Nephron progenitor cell (in vitro differentiated cells): ENCODE measurements around the gene CHAT.

Experiments
- DNase-seq: peaks from one replicate; pipeline ENCODE4 v3.0.0; 2021
- H3K27ac Mint-ChIP-seq: 2 replicates; pipeline ENCODE4 v1.8.0; 2021; ENCODE audit warnings: mild to moderate bottlenecking, moderate library complexity, mixed read lengths
- H3K27me3 Mint-ChIP-seq: 2 replicates; pipeline ENCODE4 v1.8.0; 2021; ENCODE audit warnings: mild to moderate bottlenecking, low read depth, mixed read lengths; ENCODE audit not compliant: poor library complexity
- H3K36me3 Mint-ChIP-seq: 2 replicates; pipeline ENCODE4 v1.8.0; 2021; ENCODE audit warnings: low read depth, mixed read lengths
- H3K4me1 Mint-ChIP-seq: 2 replicates; pipeline ENCODE4 v1.8.0; 2021; ENCODE audit warnings: mixed read lengths
- H3K4me3 Mint-ChIP-seq: 2 replicates; pipeline ENCODE4 v1.8.0; 2021; ENCODE audit warnings: mild to moderate bottlenecking, moderate library complexity, mixed read lengths
- H3K9me3 Mint-ChIP-seq: 2 replicates; pipeline ENCODE4 v1.8.0; 2021; ENCODE audit warnings: mild to moderate bottlenecking, moderate library complexity, mixed read lengths
- CTCF ChIP-seq: fragments of 200-600 bp; sonication (generic); IDR thresholded peaks from 2 replicates; pipeline ENCODE4 v1.5.0; 2021; ENCODE audit warnings: antibody characterized with exemption

The CHAT gene

GRCh38 chr10:49664842-49665355 is 51.1 kb downstream of the CHAT start:
- Mint-ChIP-seq H3K27ac (no peak overlapping the region), H3K36me3 (no peaks in the 10 kb centered on the region), H3K9me3 (peaks cover 2% of the 10 kb centered on the region), H3K4me3 (no peak overlapping the region), H3K4me1 (peaks cover 24% of the 10 kb centered on the region), H3K27me3 (peaks cover 74% of the 10 kb centered on the region)
- no peak for DNase-seq
- TF ChIP-seq CTCF: no peak

- peaks cover 69% of the 10 kb centered on the region for H3K27me3 Mint-ChIP-seq
- no peak for TF ChIP-seq CTCF
- H3K9me3 Mint-ChIP-seq: peaks cover under 1% of the 10 kb centered on the region
- peaks cover 24% of the 10 kb centered on the region for H3K4me1 Mint-ChIP-seq
- H3K4me3 Mint-ChIP-seq: no peak overlapping the region
- H3K27ac Mint-ChIP-seq: no peak overlapping the region
- no peak for DNase-seq
- no peaks in the 10 kb centered on the region for H3K36me3 Mint-ChIP-seq
Observed at GRCh38 chr10:49666054-49666615, 52.3 kb downstream of the CHAT start.

- Mint-ChIP-seq H3K9me3 (peaks cover 6% of the 10 kb centered on the region), H3K4me3 (no peak overlapping the region), H3K27me3 (peaks cover 71% of the 10 kb centered on the region), H3K4me1 (peaks cover 24% of the 10 kb centered on the region), H3K36me3 (no peaks in the 10 kb centered on the region), H3K27ac (no peak overlapping the region)
- TF ChIP-seq CTCF: no peak
- no peak for DNase-seq
Observed at GRCh38 chr10:49666685-49667084, 52.8 kb downstream of the CHAT start.

GRCh38 chr10:49667991-49668390 is 54.2 kb downstream of the CHAT start:
- no peaks in the 10 kb centered on the region for H3K36me3 Mint-ChIP-seq
- no peak overlapping the region for H3K27ac Mint-ChIP-seq
- H3K4me1 Mint-ChIP-seq: peaks cover 24% of the 10 kb centered on the region
- H3K27me3 Mint-ChIP-seq: peaks cover 74% of the 10 kb centered on the region
- H3K4me3 Mint-ChIP-seq: no peak overlapping the region
- peaks cover 9% of the 10 kb centered on the region for H3K9me3 Mint-ChIP-seq
- TF ChIP-seq CTCF: no peak
- no peak for DNase-seq

- Mint-ChIP-seq H3K4me1 (peaks cover 19% of the 10 kb centered on the region), H3K27me3 (peaks cover 80% of the 10 kb centered on the region), H3K27ac (no peak overlapping the region), H3K9me3 (peaks cover 9% of the 10 kb centered on the region), H3K36me3 (no peaks in the 10 kb centered on the region), H3K4me3 (no peak overlapping the region)
- TF ChIP-seq CTCF: no peak
- DNase-seq: no peak
Observed at GRCh38 chr10:49668684-49669083, 54.8 kb downstream of the CHAT start.

GRCh38 chr10:49678827-49679479 is 65.1 kb downstream of the CHAT start:
- H3K4me1 Mint-ChIP-seq: peaks cover 12% of the 10 kb centered on the region
- peak overlapping the region; percentile 76 for H3K4me3 Mint-ChIP-seq
- no peak for DNase-seq
- no peak overlapping the region for H3K27ac Mint-ChIP-seq
- H3K27me3 Mint-ChIP-seq: peaks cover 91% of the 10 kb centered on the region
- peaks cover 41% of the 10 kb centered on the region for H3K9me3 Mint-ChIP-seq
- H3K36me3 Mint-ChIP-seq: no peaks in the 10 kb centered on the region
- no peak for TF ChIP-seq CTCF
